Lung (tissue), 12 donors: ENCODE results near the gene CNPY3. TPM values are rescaled to one million over a fixed set of nuclear protein-coding genes. Genes with fewer than 3 reads are reported as not detected.
"Not testable (repeated sequence)": the region's sequence is repeated elsewhere in the genome, so short reads cannot be mapped to it uniquely, and the experiment has no call there.

ENCODE experiments used
- ATAC-seq: fragments of 200-7000 bp; cut with Tn5 transposase; one replicate; pipeline ENCODE4 v1.9.1; 2020; ENCODE audit warnings: moderate number of reproducible peaks; ENCODE audit not compliant: insufficient read depth, low FRiP score
- DNase-seq, 3 donors: peaks; one replicate each; pipeline ENCODE4 v3.0.0-alpha.2; 2013 to 2017
- H3K27ac ChIP-seq, 2 donors: one replicate each; pipeline ENCODE4 v1.5.1; 2013; ENCODE audit warnings: mild to moderate bottlenecking in 2 of 2, moderate library complexity in 2 of 2, control low read depth in 1 of 2, inconsistent platforms in 1 of 2, low read depth in 1 of 2, low read length in 1 of 2
- H3K27me3 ChIP-seq, 3 donors: one replicate each; pipeline ENCODE4 v1.5.1; 2013; ENCODE audit warnings: low read length in 2 of 3; ENCODE audit not compliant: control insufficient read depth in 3 of 3, insufficient read depth in 3 of 3
- H3K36me3 ChIP-seq, 4 donors: one replicate each; pipeline ENCODE4 v1.5.1; 2013; ENCODE audit warnings: low read length in 4 of 4, mild to moderate bottlenecking in 1 of 4, moderate library complexity in 1 of 4; ENCODE audit not compliant: control insufficient read depth in 4 of 4, insufficient read depth in 4 of 4
- H3K4me1 ChIP-seq, 5 donors: one replicate each; pipeline ENCODE4 v1.5.1; 2013; ENCODE audit warnings: low read length in 5 of 5, mild to moderate bottlenecking in 2 of 5, moderate library complexity in 1 of 5; ENCODE audit not compliant: control insufficient read depth in 5 of 5, insufficient read depth in 5 of 5
- H3K4me3 ChIP-seq: one replicate; pipeline ENCODE4 v1.5.1; 2013; ENCODE audit warnings: mild to moderate bottlenecking, control low read depth, moderate library complexity
- H3K9ac ChIP-seq, 2 donors: one replicate each; pipeline ENCODE4 v1.5.1; 2013; ENCODE audit warnings: low read length in 2 of 2, control low read depth in 1 of 2; ENCODE audit not compliant: insufficient read depth in 1 of 2
- H3K9me3 ChIP-seq, 4 donors: one replicate each; pipeline ENCODE4 v1.5.1; 2013; ENCODE audit warnings: low read length in 3 of 4, mild to moderate bottlenecking in 1 of 4, moderate library complexity in 1 of 4; ENCODE audit not compliant: control insufficient read depth in 4 of 4, insufficient read depth in 3 of 4
- WGBS, 2 donors: extraction: QIAGEN DNeasy Blood & Tissue Kit; methylation state at CpG; one replicate each; pipeline ENCODE4 v1.1.7; 2013; 5-methylcytosine and 5-hydroxymethylcytosine counted together
- polyA plus RNA-seq, 2 donors: library from polyadenylated mRNA; stranded (reverse); fragments of 200-250 nt; gene quantifications; one replicate each; pipeline ENCODE4 v1.2.1, GENCODE V29; 2013
- total RNA-seq, 2 donors: library from RNA; depleted of rRNA in 1 of 2; stranded (reverse); fragments of >200 nt in 1 of 2; gene quantifications; one replicate each; pipeline ENCODE4 v1.2.1, GENCODE V29; 2014 to 2021
- TF ChIP-seq, protein P1 (sequence below): IDR thresholded peaks from 2 replicates; pipeline ENCODE4 v1.5.1; 2012; ENCODE audit warnings: mild to moderate bottlenecking; ENCODE audit errors: control extremely low read depth, extremely low read depth
- donor health status: control.
- donor health status: control.
- donor health status: Bipolar disorder and iron deficiency.
- donor health status: healthy.
- donor health status: DM: yes; HTN: yes; CAD: no.

The CNPY3 gene
- total and polyA plus RNA-seq, 4 donors, result 36.0 to 90.5 (median 56.2) TPM

DNA sequence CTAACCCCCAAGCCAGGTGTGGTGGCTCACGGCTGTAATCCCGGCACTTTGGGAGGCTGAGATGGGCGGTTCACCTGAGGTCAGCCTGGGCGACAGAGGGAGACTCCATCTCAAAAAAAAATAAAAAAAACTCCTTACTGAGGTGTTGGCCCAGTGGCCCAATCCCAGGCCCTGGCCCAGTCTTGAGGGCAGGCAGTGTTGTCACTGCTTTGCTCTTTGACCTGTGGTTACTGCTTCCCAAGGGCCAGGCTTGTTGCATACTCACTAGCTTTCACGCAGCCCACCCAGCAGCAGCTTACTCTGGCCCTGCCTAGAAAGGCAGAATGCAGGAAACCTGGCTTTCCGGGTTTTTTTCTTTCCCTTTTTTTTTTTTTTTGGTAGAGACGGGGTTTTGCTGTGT, 13.2 kb downstream of the CNPY3 start:
- no peaks in the 10 kb centered on the region for H3K27me3 ChIP-seq
- H3K4me1 ChIP-seq, result no peaks in the 10 kb centered on the region
- 84 to 85% methylated on average over 7 of the region's 7 CpGs for WGBS, 2 donors
- H3K9me3 ChIP-seq, result no peaks in the 10 kb centered on the region
- no peak overlapping the region for H3K9ac ChIP-seq
- ATAC-seq (no peak), DNase-seq (no peak)
- peaks cover 3 to 35% (median 15%) of the 10 kb centered on the region in 4 donors for H3K36me3 ChIP-seq
- H3K27ac ChIP-seq, result no peak overlapping the region
- H3K4me3 ChIP-seq, result no peak overlapping the region
- TF ChIP-seq, protein P1, sequence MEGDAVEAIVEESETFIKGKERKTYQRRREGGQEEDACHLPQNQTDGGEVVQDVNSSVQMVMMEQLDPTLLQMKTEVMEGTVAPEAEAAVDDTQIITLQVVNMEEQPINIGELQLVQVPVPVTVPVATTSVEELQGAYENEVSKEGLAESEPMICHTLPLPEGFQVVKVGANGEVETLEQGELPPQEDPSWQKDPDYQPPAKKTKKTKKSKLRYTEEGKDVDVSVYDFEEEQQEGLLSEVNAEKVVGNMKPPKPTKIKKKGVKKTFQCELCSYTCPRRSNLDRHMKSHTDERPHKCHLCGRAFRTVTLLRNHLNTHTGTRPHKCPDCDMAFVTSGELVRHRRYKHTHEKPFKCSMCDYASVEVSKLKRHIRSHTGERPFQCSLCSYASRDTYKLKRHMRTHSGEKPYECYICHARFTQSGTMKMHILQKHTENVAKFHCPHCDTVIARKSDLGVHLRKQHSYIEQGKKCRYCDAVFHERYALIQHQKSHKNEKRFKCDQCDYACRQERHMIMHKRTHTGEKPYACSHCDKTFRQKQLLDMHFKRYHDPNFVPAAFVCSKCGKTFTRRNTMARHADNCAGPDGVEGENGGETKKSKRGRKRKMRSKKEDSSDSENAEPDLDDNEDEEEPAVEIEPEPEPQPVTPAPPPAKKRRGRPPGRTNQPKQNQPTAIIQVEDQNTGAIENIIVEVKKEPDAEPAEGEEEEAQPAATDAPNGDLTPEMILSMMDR, result no peak

DNA sequence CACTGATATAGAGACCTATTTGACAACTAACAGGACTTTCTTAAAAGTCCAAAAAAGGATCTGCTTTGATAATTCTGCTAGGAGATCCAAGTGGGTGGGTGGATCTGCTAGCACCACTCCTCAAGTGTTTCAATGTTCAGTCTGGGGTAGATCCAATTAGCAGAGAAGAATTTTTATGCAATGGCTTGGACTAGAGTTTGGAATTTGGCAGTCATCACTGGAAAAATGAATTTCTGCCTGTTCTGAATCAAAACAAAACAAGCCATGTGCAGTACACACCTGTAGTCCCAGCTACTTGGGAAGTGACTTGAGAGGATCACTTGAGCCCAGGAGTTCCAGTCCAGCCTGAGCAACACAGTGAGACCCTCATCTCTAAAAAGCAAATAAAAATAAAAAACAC, 18.7 kb downstream of the CNPY3 start:
- Histone ChIP-seq H3K9me3 (no peaks in the 10 kb centered on the region), H3K36me3 (peaks cover 0 to 5% (median 3%) of the 10 kb centered on the region in 4 donors), H3K9ac (no peak overlapping the region), H3K27ac (no peak overlapping the region), H3K4me3 (no peak overlapping the region), H3K4me1 (no peaks in the 10 kb centered on the region), H3K27me3 (no peaks in the 10 kb centered on the region)
- no peak for DNase-seq
- TF ChIP-seq, protein P1, result no peak
- ATAC-seq, result no peak

DNA sequence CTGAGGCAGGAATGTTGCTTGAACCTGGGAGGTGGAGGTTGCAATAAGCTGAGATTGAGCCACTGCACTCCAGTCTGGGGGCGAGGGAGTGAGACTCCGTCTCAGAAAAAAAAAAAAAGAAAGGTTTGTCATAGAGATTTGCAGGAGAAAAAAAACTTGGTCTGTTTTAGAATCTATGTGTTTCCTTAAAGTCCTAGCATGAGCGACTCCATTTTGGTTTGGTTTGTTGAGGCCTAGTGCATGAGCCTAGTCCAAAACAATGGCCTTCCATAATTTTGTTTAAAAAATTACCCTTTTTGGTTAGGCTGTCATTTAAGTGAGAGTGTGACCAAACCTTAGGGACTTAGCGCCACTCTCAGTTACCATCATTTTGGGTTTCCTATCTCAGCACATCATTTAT, 23.1 kb downstream of the CNPY3 start:
- H3K9me3 ChIP-seq, result no peaks in the 10 kb centered on the region
- no peak overlapping the region for H3K4me3 ChIP-seq
- H3K9ac ChIP-seq, result no peak overlapping the region
- DNase-seq, result no peak
- no peak overlapping the region for H3K27ac ChIP-seq
- WGBS, 2 donors, result 98% methylated on average over 4 of the region's 4 CpGs
- H3K36me3 ChIP-seq, result no peaks in the 10 kb centered on the region
- no peak for ATAC-seq
- H3K27me3 ChIP-seq, result no peaks in the 10 kb centered on the region
- no peaks in the 10 kb centered on the region for H3K4me1 ChIP-seq
- TF ChIP-seq, protein P1, result no peak

DNA sequence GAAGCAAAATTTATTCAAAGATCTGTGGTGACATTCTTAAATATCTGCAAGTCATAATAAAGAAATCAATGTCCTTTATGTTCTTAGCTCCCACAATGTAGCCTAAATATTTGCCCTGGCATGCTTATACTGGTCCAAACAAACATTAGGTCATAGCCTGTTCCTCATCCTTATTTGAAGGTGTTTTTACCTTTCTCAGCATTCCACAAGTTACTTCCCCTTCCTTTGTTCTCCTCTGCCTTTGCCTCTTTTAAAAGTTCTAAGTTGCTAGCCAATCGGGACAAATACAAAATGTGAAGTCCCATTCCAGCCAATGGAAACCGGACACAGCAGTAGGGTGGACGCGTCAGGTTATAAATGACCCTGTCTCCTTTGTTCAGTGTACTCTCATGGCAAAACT, 25.1 kb downstream of the CNPY3 start:
- not testable (repeated sequence) for H3K4me1 ChIP-seq, H3K9ac ChIP-seq, H3K27me3 ChIP-seq, DNase-seq, H3K4me3 ChIP-seq, H3K9me3 ChIP-seq, H3K36me3 ChIP-seq, ATAC-seq, H3K27ac ChIP-seq
- WGBS, 2 donors, result 84 to 90% methylated on average over 4 of the region's 4 CpGs
